Caco-2 (cell line): ENCODE measurements around the gene MTFMT. TPM values are rescaled to one million over a fixed set of nuclear protein-coding genes. Genes with fewer than 3 reads are reported as not detected.
A peak's percentile ranks its signal among the peaks of the same experiment; 100 is the strongest.

Source experiments
- BruUV-seq: library from RNA; stranded (reverse); fragments of 400-500 nt; replicated peaks from 2 replicates; lab custom pipeline; 2021; lab: Mats Ljungman, UMichigan
- CTCF ChIA-PET: fragments of 300-600 bp; sonication (Branson Sonifier 250); formaldehyde crosslinking; loops from one replicate; lab custom pipeline; 2022; ENCODE audit warnings: antibody characterized with exemption; lab: Charles Lee
- POLR2A ChIA-PET: fragments of 300-600 bp; sonication (Branson Sonifier 250); formaldehyde crosslinking; loops from one replicate; lab custom pipeline; 2022; ENCODE audit warnings: antibody characterized with exemption; lab: Charles Lee
- DNase-seq, 2 experiments: peaks; one replicate each; pipeline versions ENCODE4 v3.0.0 to v3.0.0-alpha.2; 2020 to 2022
- H3K27me3 ChIP-seq: replicated peaks from 2 replicates; pipeline ENCODE4 v1.6.0; 2011; ENCODE audit warnings: low read length; ENCODE audit not compliant: control insufficient read depth, insufficient read depth
- H3K36me3 ChIP-seq: 2 replicates; pipeline ENCODE4 v1.5.1; 2011; ENCODE audit warnings: low read length; ENCODE audit not compliant: control insufficient read depth, insufficient read depth
- H3K4me1 ChIP-seq: fragments of 250-450 bp; sonication (Bioruptor Pico); 2 replicates; pipeline ENCODE4 v1.5.1; 2020; ENCODE audit warnings: mild to moderate bottlenecking
- H3K4me3 ChIP-seq: 2 replicates; pipeline ENCODE4 v1.5.1; 2011; ENCODE audit warnings: low read depth, mild to moderate bottlenecking, control low read depth, low read length
- H3K9me3 ChIP-seq: fragments of 250-450 bp; sonication (Bioruptor Pico); 2 replicates; pipeline ENCODE4 v1.5.1; 2020; ENCODE audit warnings: mild to moderate bottlenecking, moderate library complexity
- H3K27ac Mint-ChIP-seq: one replicate; pipeline ENCODE4 v1.8.0; 2022; ENCODE audit warnings: mixed read lengths; ENCODE audit not compliant: unreplicated experiment
- H3K27me3 Mint-ChIP-seq: one replicate; pipeline ENCODE4 v1.8.0; 2022; ENCODE audit warnings: mixed read lengths; ENCODE audit not compliant: insufficient read depth, unreplicated experiment
- H3K36me3 Mint-ChIP-seq: one replicate; pipeline ENCODE4 v1.8.0; 2022; ENCODE audit warnings: mild to moderate bottlenecking, mixed read lengths; ENCODE audit not compliant: insufficient read depth, unreplicated experiment
- H3K4me1 Mint-ChIP-seq: one replicate; pipeline ENCODE4 v1.8.0; 2022; ENCODE audit warnings: low read depth, mixed read lengths; ENCODE audit not compliant: unreplicated experiment
- H3K4me3 Mint-ChIP-seq: one replicate; pipeline ENCODE4 v1.8.0; 2022; ENCODE audit warnings: mild to moderate bottlenecking, moderate library complexity, mixed read lengths; ENCODE audit not compliant: unreplicated experiment
- H3K9me3 Mint-ChIP-seq: one replicate; pipeline ENCODE4 v1.8.0; 2022; ENCODE audit warnings: mixed read lengths; ENCODE audit not compliant: unreplicated experiment
- CTCF ChIP-seq, 2 experiments: fragments of 200-600 bp in 1 of 2; IDR thresholded peaks; 1 replicate in 1 of 2; 2 replicates in 1 of 2; pipeline versions ENCODE4 v1.5.1 to v1.8.0; 2011 to 2022; ENCODE audit warnings: antibody characterized with exemption in 1 of 2, control low read depth in 1 of 2, inconsistent platforms in 1 of 2, low read depth in 1 of 2, low read length in 1 of 2, mild to moderate bottlenecking in 1 of 2, moderate library complexity in 1 of 2; ENCODE audit not compliant: insufficient read depth in 1 of 2, severe bottlenecking in 1 of 2, unreplicated experiment in 1 of 2
- intact Hi-C: fragments of 100-400 bp; cut with micrococcal nuclease; formaldehyde crosslinking; loops from one replicate; pipeline ENCODE4 v1.10.0; 2022; ENCODE audit not compliant: unreplicated experiment
- total RNA-seq: library from RNA; stranded (reverse); gene quantifications from 2 replicates; pipeline ENCODE4 v1.2.3, GENCODE V29; 2022

The MTFMT gene
- total RNA-seq, 1 experiment from 2014 or later = 24.7 TPM

- no peaks in the 10 kb centered on the region for H3K27me3 ChIP-seq
- Mint-ChIP-seq H3K4me3 (no peak overlapping the region), H3K4me1 (no peaks in the 10 kb centered on the region), H3K36me3 (peaks cover 40% of the 10 kb centered on the region), H3K27me3 (no peaks in the 10 kb centered on the region), H3K27ac (no peak overlapping the region), H3K9me3 (no peaks in the 10 kb centered on the region)
- H3K9me3 ChIP-seq = no peaks in the 10 kb centered on the region
- ChIA-PET CTCF (no interaction called here), POLR2A (interaction anchor here (0.6 to 1.2 kb wide), 2 partner anchors 88 to 156 kb away, joined by 3 to 6 read pairs; partner anchors contain the start of gene PIF1)
- H3K4me3 ChIP-seq = no peak overlapping the region
- DNase-seq = no peak
- H3K36me3 ChIP-seq = peaks cover 2% of the 10 kb centered on the region; the same call in 1 of the 2 replicates
- no peak for TF ChIP-seq CTCF (IDR thresholded peaks at IDR 0.05; ENCODE audit: insufficient read depth in 1 of 2, low read depth in 1 of 2, low read length in 1 of 2, severe bottlenecking in 1 of 2, unreplicated experiment in 1 of 2)
- intact Hi-C loops = no loop called here
- 0 out of 2 replicates have a peak, but pooled peaks cover 4% of the 10 kb centered on the region for H3K4me1 ChIP-seq
- no TSS peak for BruUV-seq
These were observed 47.5 kb downstream of the MTFMT start for GRCh38 chr15:64981812-64982431.

GRCh38 chr15:64979252-64979710 is 50.2 kb downstream of the MTFMT start:
- H3K36me3 Mint-ChIP-seq = peaks cover 44% of the 10 kb centered on the region
- intact Hi-C loops = no loop called here
- Histone ChIP-seq H3K27me3 (no peaks in the 10 kb centered on the region), H3K4me3 (no peak overlapping the region), H3K4me1 (0 out of 2 replicates have a peak, but pooled peaks cover 4% of the 10 kb centered on the region), H3K36me3 (peaks cover 2% of the 10 kb centered on the region; the same call in 1 of the 2 replicates), H3K9me3 (no peaks in the 10 kb centered on the region)
- ChIA-PET CTCF (interaction anchor here (1.0 kb wide), 1 partner anchor 251 kb away, joined by 3 read pairs; no protein-coding TSS in a partner anchor), POLR2A (no interaction called here)
- peak overlapping the region; percentile 23 for H3K27ac Mint-ChIP-seq
- BruUV-seq = no TSS peak
- no peak for DNase-seq
- H3K27me3 Mint-ChIP-seq = no peaks in the 10 kb centered on the region
- no peaks in the 10 kb centered on the region for H3K9me3 Mint-ChIP-seq
- no peak overlapping the region for H3K4me3 Mint-ChIP-seq
- no peak for TF ChIP-seq CTCF (IDR thresholded peaks at IDR 0.05; ENCODE audit: insufficient read depth in 1 of 2, low read depth in 1 of 2, low read length in 1 of 2, severe bottlenecking in 1 of 2, unreplicated experiment in 1 of 2)
- H3K4me1 Mint-ChIP-seq = no peaks in the 10 kb centered on the region

GRCh38 chr15:64975390-64975789 is 54.0 kb downstream of the MTFMT start:
- intact Hi-C loops = no loop called here
- Histone ChIP-seq H3K27me3 (no peaks in the 10 kb centered on the region), H3K9me3 (no peaks in the 10 kb centered on the region), H3K4me3 (no peak overlapping the region), H3K4me1 (no peaks in the 10 kb centered on the region), H3K36me3 (no peaks in the 10 kb centered on the region)
- H3K4me1 Mint-ChIP-seq = no peaks in the 10 kb centered on the region
- POLR2A ChIA-PET = interaction anchor here (0.6 kb wide), 1 partner anchor 1174 kb away, joined by 3 read pairs; no protein-coding TSS in a partner anchor
- no peak overlapping the region for H3K4me3 Mint-ChIP-seq
- CTCF ChIA-PET = no interaction called here
- no TSS peak for BruUV-seq
- no peak for DNase-seq
- TF ChIP-seq CTCF (IDR thresholded peaks at IDR 0.05; ENCODE audit: insufficient read depth in 1 of 2, low read depth in 1 of 2, low read length in 1 of 2, severe bottlenecking in 1 of 2, unreplicated experiment in 1 of 2) = no peak
- no peaks in the 10 kb centered on the region for H3K9me3 Mint-ChIP-seq
- peaks cover 47% of the 10 kb centered on the region for H3K36me3 Mint-ChIP-seq
- H3K27me3 Mint-ChIP-seq = no peaks in the 10 kb centered on the region
- no peak overlapping the region for H3K27ac Mint-ChIP-seq
